Fibroblast of lung (primary cell): ENCODE data around the gene FLNB. TPM values are rescaled to one million over a fixed set of nuclear protein-coding genes. Genes with fewer than 3 reads are reported as not detected.

ENCODE experiments used
- DNase-seq, 2 donors: peaks; one replicate each; pipeline versions ENCODE4 v3.0.0 to v3.0.0-alpha.2; 2010; ENCODE audit warnings: low read depth in 2 of 2
- H2AFZ ChIP-seq: 2 replicates; pipeline ENCODE4 v1.5.1; 2012; ENCODE audit warnings: low read length, control low read depth, inconsistent platforms
- H3K27ac ChIP-seq: 2 replicates; pipeline ENCODE4 v1.5.1; 2011; ENCODE audit warnings: low read length, control low read depth; ENCODE audit not compliant: insufficient read depth
- H3K27me3 ChIP-seq: 2 replicates; pipeline ENCODE4 v1.5.1; 2011; ENCODE audit warnings: mild to moderate bottlenecking, low read length; ENCODE audit not compliant: control insufficient read depth, insufficient read depth
- H3K36me3 ChIP-seq: 2 replicates; pipeline ENCODE4 v1.5.1; 2011; ENCODE audit warnings: low read length; ENCODE audit not compliant: control insufficient read depth, insufficient read depth
- H3K4me1 ChIP-seq: 2 replicates; pipeline ENCODE4 v1.5.1; 2011; ENCODE audit warnings: low read length; ENCODE audit not compliant: control insufficient read depth, insufficient read depth; ENCODE audit errors: extremely low read depth
- H3K4me2 ChIP-seq: 2 replicates; pipeline ENCODE4 v1.5.1; 2011; ENCODE audit warnings: low read length, control low read depth; ENCODE audit not compliant: insufficient read depth; ENCODE audit errors: extremely low read depth
- H3K4me3 ChIP-seq, 4 experiments: fragments of 200-600 bp in 1 of 4; sonication (generic) in 1 of 4; replicated peaks in 1 of 4; 2 replicates each; pipeline ENCODE4 v1.5.1; 2011 to 2016; ENCODE audit warnings: low read length in 4 of 4, low read depth in 3 of 4, mild to moderate bottlenecking in 3 of 4, control low read depth in 2 of 4, inconsistent platforms in 1 of 4, mixed read lengths in 1 of 4; ENCODE audit not compliant: insufficient read depth in 1 of 4; ENCODE audit errors: control extremely low read depth in 1 of 4
- H3K79me2 ChIP-seq: 2 replicates; pipeline ENCODE4 v1.5.1; 2012; ENCODE audit warnings: mild to moderate bottlenecking, low read length, inconsistent platforms; ENCODE audit not compliant: control insufficient read depth, insufficient read depth
- H3K9ac ChIP-seq: 2 replicates; pipeline ENCODE4 v1.5.1; 2011; ENCODE audit warnings: mild to moderate bottlenecking, low read length, control low read depth; ENCODE audit not compliant: insufficient read depth
- H3K9me3 ChIP-seq: 2 replicates; pipeline ENCODE4 v1.5.1; 2012; ENCODE audit warnings: low read depth, low read length; ENCODE audit not compliant: control insufficient read depth, insufficient read depth
- H4K20me1 ChIP-seq: 2 replicates; pipeline ENCODE4 v1.5.1; 2011; ENCODE audit warnings: low read length; ENCODE audit not compliant: control insufficient read depth, insufficient read depth; ENCODE audit errors: extremely low read depth
- CTCF ChIP-seq, 2 donors: IDR thresholded peaks in 1 of 2; conservative IDR thresholded peaks in 1 of 2; 1 replicate in 1 of 2; 2 replicates in 1 of 2; pipeline ENCODE4 v1.5.1; 2011 to 2012; ENCODE audit warnings: low read length in 2 of 2, control low read depth in 1 of 2, inconsistent platforms in 1 of 2, low read depth in 1 of 2, mild to moderate bottlenecking in 1 of 2
- EZH2 ChIP-seq: IDR thresholded peaks from 2 replicates; pipeline ENCODE4 v1.5.1; 2012; ENCODE audit warnings: low read length, control low read depth, mild to moderate bottlenecking; ENCODE audit errors: missing control alignments
- polyA plus RNA-seq, 2 donors: library from polyadenylated mRNA; depleted of rRNA in 1 of 2; stranded (reverse) in 1 of 2; unstranded in 1 of 2; fragments of >200 nt; gene quantifications; 2 replicates each; pipeline ENCODE4 v1.2.1, GENCODE V29; 2011 to 2012; ENCODE audit warnings: missing spikeins in 1 of 2
- total RNA-seq: library from RNA; depleted of rRNA; stranded (reverse); fragments of >200 nt; gene quantifications from 2 replicates; pipeline ENCODE4 v1.2.1, GENCODE V29; 2014

The FLNB gene
- total and polyA plus RNA-seq, 2 donors (not counting 1 experiment from before 2014, with no cell fraction given) = 81.7 to 105 TPM

- DNase-seq = no peak
- Histone ChIP-seq H3K9me3 (no peaks in the 10 kb centered on the region), H3K9ac (no peak overlapping the region), H3K4me3 (no peak overlapping the region), H3K4me1 (peaks cover 11% of the 10 kb centered on the region), H3K36me3 (peaks cover 8% of the 10 kb centered on the region), H2AFZ (no peak overlapping the region), H3K4me2 (no peak overlapping the region), H3K79me2 (no peaks in the 10 kb centered on the region), H3K27ac (no peak overlapping the region), H3K27me3 (no peaks in the 10 kb centered on the region), H4K20me1 (no peaks in the 10 kb centered on the region)
- TF ChIP-seq EZH2 = no peak
- TF ChIP-seq CTCF (conservative IDR thresholded peaks at IDR 0.05 in 1 of 2, IDR thresholded peaks at IDR 0.05 in 1 of 2; ENCODE audit: low read depth in 1 of 2, low read length in 2 of 2) = no peak
Measured at GRCh38 chr3:58173029-58173668, 164.9 kb downstream of the FLNB start.

DNA sequence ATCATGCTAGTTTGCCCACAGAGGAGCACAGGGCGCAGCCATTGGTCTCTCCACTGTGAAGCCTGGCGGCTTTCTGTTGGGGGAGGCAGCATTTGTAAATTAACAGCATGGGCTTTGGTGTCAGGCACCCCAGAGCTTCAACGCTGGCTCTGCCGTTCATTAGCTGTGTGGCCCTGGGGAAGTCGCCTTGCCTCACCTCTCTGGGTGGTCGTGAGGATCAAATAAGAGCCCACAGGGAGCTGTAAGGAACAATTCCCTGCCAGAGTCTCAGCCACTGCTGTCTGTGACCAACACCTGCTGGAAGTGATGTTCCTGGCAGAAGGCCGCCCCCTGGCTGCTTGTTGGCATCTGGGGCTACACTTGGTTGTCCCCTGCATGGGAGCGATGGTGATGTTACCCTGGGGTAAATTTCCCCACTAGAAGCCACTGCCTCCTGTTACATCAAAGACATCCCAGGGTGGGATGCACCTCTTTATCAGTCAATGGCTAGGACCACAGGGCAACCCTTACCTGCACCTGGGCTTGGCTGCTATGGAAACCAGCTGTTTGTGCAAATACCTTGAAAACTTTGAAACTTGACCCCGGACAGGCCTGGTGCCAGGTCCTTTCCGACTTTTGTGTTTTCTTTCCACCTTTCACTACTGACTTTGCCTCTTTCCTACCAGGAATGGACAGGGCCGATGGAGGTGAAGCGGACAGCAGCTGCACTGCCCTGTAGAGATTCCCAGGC is 165.6 kb downstream of the FLNB start:
- Histone ChIP-seq H3K79me2 (no peaks in the 10 kb centered on the region), H3K4me3 (no peak overlapping the region), H3K27ac (no peak overlapping the region), H3K4me2 (no peak overlapping the region), H3K27me3 (no peaks in the 10 kb centered on the region), H4K20me1 (no peaks in the 10 kb centered on the region), H3K36me3 (peaks cover 6% of the 10 kb centered on the region), H3K9me3 (no peaks in the 10 kb centered on the region), H2AFZ (no peak overlapping the region), H3K9ac (no peak overlapping the region), H3K4me1 (peaks cover 11% of the 10 kb centered on the region)
- no peak for TF ChIP-seq EZH2
- TF ChIP-seq CTCF (conservative IDR thresholded peaks at IDR 0.05 in 1 of 2, IDR thresholded peaks at IDR 0.05 in 1 of 2; ENCODE audit: low read depth in 1 of 2, low read length in 2 of 2) = peak in 1 of 2 donors; percentile 28
- DNase-seq = no peak

DNA sequence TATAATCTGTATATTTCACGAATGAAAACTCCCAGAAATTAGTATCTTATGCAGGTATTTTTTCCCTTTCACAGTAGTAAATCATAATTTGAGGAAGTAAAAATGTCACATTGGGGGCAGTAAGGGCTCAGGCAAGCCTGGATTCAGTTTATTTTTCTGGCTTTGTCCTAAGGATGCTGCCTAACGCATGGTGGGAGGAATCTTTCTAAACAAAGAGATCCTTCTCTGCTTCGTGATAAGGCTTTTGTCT is 166.9 kb downstream of the FLNB start:
- Histone ChIP-seq H3K27me3 (no peaks in the 10 kb centered on the region), H3K79me2 (no peaks in the 10 kb centered on the region), H3K36me3 (peaks cover 2% of the 10 kb centered on the region), H3K4me1 (peaks cover 11% of the 10 kb centered on the region), H4K20me1 (no peaks in the 10 kb centered on the region), H3K4me3 (no peak overlapping the region), H3K9ac (no peak overlapping the region), H3K4me2 (peak overlapping the region; percentile 30), H2AFZ (no peak overlapping the region), H3K9me3 (no peaks in the 10 kb centered on the region), H3K27ac (no peak overlapping the region)
- no peak for TF ChIP-seq CTCF (conservative IDR thresholded peaks at IDR 0.05 in 1 of 2, IDR thresholded peaks at IDR 0.05 in 1 of 2; ENCODE audit: low read depth in 1 of 2, low read length in 2 of 2)
- TF ChIP-seq EZH2 = no peak
- DNase-seq = no peak
